ENCODE results near the gene LANCL1.

GRCh38 chr2:210442878-210443277 lies 33.7 kb downstream of the LANCL1 start:
- TF ChIP-seq, protein P1, sequence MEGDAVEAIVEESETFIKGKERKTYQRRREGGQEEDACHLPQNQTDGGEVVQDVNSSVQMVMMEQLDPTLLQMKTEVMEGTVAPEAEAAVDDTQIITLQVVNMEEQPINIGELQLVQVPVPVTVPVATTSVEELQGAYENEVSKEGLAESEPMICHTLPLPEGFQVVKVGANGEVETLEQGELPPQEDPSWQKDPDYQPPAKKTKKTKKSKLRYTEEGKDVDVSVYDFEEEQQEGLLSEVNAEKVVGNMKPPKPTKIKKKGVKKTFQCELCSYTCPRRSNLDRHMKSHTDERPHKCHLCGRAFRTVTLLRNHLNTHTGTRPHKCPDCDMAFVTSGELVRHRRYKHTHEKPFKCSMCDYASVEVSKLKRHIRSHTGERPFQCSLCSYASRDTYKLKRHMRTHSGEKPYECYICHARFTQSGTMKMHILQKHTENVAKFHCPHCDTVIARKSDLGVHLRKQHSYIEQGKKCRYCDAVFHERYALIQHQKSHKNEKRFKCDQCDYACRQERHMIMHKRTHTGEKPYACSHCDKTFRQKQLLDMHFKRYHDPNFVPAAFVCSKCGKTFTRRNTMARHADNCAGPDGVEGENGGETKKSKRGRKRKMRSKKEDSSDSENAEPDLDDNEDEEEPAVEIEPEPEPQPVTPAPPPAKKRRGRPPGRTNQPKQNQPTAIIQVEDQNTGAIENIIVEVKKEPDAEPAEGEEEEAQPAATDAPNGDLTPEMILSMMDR (IDR thresholded peaks at IDR 0.05), result no peak
- TF ChIP-seq POLR2A (IDR thresholded peaks at IDR 0.05), result no peak
- TF ChIP-seq POLR2AphosphoS5 (IDR thresholded peaks at IDR 0.05), result no peak
